SIG-M5 (cell line): ENCODE data around the gene CYP2R1.

ENCODE experiments used
- DNase-seq: peaks from one replicate; lab custom pipeline; 2025; lab: John Stamatoyannopoulos, UW

Gene CYP2R1, protein sequence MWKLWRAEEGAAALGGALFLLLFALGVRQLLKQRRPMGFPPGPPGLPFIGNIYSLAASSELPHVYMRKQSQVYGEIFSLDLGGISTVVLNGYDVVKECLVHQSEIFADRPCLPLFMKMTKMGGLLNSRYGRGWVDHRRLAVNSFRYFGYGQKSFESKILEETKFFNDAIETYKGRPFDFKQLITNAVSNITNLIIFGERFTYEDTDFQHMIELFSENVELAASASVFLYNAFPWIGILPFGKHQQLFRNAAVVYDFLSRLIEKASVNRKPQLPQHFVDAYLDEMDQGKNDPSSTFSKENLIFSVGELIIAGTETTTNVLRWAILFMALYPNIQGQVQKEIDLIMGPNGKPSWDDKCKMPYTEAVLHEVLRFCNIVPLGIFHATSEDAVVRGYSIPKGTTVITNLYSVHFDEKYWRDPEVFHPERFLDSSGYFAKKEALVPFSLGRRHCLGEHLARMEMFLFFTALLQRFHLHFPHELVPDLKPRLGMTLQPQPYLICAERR

DNA sequence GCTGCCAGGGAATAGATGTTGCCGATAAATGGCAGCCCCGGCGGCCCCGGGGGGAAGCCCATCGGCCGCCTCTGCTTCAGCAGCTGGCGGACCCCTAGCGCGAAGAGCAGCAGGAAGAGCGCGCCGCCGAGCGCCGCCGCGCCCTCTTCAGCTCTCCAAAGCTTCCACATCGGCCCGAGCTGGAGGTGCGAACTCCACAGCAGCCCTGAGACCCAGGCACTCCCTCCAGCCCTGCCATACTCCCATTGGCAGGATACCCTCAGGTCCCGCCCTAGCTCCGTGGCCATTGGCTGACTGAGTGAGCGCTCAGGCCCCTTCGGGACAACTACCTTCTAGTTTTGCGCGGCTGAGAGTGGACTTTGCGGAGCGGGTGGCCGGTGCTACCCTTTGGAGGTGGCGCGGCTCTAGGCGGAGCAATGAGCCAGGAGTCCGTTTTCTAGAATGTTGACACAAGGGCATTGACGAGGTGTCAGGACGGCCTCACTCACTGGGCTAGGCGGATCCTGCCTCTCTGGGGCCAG lies at the start of gene CYP2R1:
Gene CYP2R1, minus strand, starts transcription at position 196 of the 521 bp plus-strand sequence. Its CDS starts 26 bp downstream, at position 170.
- peak; percentile 71 for DNase-seq

DNA sequence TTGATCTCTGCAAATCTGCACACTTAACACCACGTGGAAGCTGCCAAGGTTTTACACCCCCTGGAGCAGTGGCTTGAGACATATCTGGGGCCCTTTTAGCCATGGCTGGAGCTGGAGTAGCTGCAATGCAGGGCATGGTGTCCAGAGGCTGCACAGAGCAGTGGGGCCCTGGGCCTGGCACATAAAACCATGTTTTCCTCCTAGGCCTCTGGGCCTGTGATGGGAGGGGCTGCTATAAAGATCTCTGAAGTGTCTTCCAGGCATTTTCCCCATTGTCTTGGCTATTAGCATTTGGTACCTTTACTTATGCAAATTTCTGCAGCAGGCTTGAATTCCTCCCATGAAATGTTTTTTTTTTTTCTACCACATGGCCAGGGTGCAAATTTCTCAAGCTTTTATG lies 46.9 kb upstream of the CYP2R1 start:
- no peak for DNase-seq

DNA sequence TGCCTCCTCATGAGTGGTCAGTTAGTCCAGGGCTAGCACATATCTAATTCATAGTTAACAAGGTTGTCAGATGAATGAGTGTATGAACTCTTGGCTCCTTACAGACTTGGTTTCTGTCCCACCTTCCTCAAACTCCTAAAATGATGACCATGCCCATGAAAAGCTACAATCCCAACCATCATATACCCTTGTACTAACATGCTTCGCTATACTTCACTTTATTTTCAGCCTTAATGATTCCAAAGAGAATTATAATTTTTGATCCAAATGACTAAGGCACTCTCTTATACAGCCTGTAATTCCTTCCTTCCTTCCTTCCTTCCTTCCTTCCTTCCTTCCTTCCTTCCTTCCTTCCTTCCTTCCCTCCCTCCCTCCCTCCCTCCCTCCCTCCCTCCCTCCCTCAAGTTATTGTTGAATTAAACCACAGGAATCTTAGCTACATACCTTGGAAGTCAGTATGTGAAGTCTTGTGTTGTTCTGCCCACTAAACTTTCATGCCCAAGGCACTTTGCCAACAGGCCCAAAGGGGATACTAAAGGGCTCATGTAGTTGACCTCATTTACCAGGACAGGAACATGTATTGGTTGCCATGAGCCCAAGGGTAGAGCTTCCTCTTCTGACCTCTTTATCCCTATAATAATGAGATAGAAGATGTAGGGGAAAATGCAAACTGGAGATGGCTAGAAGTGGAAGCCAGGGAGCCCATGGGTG lies 42.8 kb upstream of the CYP2R1 start:
- no peak for DNase-seq

DNA sequence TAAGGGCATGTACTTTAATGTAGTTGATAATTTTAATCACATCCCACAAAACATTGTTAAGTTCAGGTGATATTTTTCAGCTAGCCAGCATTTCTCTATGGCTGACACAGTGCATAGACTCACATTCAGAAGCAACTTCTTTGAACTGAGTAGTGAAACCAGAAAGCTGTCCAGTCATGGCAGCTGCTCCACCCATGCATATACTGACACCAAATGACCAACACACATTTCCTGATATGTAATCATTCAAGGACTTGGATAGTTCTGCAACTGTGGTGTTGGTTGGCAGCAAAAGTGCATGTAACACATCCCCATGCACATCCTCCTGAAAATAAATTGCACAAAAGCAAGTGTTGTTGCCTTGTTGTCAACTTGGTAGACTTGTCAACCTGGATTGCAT lies 40.4 kb upstream of the CYP2R1 start:
- no peak for DNase-seq

DNA sequence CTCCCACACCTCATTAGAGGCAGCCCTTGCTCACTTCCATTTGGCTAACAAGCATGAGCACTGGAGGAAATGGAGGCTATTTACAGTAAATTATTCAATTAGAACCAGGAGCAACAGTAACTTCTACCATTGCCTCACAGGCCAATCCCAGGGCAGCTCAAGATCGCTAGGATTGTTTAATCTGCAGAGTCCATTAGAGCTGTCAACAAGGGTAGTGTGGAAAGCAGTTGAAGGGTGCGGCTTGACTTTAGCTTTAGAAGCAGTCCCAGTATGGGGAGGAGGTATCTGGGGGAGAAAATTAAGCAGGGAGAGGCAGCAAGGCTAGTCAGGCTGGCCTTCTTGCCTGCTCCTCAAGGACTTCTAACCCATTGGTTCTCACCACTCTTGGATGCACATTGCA lies 38.3 kb upstream of the CYP2R1 start:
- DNase-seq = no peak

DNA sequence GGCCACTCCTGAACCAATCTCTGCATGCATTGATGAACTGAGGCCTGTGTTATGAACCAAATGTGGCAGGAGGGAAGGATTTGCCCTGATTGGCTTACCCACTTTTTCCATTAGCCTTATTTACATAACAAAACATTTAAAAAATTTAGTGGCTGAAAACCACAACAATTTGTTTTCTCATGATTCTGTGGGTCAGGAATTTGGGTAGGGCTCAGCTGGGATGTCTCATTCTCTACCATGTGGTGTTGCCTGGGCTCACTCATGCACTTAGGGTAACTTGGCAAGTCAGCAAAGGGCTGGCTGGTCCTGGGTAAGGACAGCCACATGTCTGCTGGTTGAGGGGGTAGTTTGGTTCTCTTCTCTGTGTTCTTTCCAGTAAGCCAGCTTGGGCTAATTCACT lies 35.1 kb upstream of the CYP2R1 start:
- DNase-seq = no peak

DNA sequence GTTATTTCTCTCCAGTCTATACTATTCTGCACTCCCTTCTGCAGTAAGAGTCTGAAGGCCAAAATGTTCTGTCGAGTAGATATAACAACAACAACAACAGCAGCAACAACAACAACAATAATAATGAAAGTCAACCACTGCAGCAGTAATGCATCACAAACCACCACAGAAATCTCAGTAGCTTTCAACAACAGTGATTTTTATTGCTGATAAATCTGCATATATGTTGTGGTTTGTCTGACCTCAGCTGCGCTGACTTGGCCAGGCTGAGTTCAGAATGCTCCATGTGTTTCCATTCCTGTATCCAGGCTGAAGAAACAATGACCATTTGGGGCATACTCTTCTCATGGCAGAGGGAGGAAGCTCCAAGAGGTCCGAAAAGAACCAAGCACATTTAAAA lies 32.3 kb upstream of the CYP2R1 start:
- no peak for DNase-seq

DNA sequence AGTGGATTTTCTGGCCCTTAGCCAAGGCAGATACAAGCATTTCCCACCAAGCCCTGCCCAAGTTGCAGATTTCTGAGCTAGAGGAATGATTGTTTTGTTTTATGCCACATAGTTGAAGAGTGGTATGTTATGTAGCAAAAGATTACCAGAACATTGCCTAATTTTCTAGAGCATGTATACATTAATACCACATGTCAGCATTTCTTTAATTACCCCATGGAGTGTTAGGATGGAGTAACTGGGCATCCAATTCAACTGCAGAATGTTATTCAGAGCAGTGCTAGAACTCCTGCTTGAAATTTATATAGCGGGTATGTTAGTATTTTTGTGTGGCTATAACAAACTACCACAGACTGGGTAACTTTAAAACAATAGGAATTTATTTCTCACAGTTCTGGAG lies 24.4 kb upstream of the CYP2R1 start:
- no peak for DNase-seq

DNA sequence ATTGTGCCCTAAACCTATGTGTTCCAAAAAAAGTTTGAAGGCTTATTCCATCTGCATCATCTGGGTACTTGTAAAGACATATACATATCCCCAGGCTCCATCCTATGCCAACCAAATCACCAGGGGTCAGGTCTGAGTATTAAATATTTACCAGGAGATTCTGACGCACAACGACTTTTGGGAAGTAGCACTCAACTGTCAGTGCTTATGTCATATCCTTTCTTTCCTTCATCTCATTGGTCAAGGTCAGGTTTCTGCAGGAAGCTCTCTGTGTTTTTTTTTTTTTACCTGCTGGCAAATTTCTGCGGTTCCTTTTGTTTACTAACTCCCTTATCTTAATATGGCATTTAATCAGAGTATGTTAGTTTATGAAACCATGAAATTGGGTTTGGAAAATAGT lies 22.5 kb upstream of the CYP2R1 start:
- no peak for DNase-seq

DNA sequence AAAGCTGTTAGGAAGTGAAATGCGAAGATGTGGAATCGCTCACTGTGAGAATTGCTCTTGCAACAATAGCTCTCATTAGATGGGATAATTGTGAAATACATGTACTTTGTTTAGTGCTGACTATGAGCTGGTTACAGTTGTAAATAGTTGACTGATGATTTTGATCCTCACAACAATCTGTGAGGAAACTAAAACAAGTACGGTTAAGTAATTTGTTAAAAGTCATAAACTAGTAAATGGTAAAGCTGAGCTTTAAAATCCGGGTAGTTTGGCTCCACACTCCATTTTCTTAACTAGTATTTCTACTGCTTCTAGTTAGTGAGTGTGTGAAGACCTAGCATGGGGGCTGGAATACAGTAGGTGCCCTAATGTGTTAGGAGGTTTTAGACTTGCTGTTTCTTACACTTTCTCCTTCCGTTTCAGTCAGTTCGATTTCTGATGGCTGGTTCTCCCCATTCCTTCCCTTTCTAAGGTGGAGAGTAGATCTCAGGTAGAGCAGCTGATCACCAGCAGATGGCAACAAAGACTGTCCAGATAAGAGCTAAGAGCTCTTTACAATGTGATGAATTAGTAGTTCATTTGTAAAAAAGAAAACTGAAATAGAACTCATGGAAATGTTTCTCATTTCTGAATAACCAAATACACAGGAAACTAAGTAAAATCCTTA lies 16.3 kb upstream of the CYP2R1 start:
- no peak for DNase-seq

DNA sequence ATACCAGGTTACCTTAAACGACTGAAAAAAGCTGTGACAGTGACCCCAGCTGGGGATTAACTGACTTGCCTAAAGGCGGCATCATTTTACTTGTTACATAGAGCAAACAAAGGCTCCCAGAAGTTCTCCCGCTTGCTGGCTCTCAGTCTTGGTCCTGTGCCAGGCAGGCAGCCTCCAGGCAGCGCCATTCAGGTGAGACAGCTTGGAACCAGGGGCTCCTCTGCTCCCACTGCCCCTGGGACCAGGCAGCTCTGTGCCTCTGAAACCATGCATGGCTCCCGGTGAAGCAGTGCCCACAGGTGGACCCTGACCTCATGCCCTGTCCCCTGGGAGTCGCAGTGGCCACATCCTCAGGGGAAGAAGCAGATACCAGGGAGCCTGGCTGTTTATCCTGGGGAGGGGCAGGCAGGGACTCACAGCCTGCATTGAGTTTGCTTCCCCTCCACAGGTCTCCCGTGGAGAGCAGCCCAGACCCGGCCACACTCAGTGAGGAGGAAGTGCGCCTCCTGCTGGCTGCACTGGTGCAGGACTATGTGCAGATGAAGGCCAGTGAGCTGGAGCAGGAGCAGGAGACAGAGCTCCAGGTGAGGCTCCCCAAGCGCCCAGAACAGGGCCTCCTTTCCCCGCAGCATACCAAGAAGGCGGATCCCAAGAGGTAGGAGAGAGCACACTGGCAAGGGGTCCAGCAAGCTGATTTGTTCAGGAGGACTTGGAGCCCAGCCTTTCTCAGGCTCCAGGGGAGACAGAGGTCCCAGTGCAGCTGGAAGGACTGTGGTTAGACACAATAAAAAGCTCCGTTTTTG lies 15.6 kb upstream of the CYP2R1 start:
- DNase-seq = no peak

DNA sequence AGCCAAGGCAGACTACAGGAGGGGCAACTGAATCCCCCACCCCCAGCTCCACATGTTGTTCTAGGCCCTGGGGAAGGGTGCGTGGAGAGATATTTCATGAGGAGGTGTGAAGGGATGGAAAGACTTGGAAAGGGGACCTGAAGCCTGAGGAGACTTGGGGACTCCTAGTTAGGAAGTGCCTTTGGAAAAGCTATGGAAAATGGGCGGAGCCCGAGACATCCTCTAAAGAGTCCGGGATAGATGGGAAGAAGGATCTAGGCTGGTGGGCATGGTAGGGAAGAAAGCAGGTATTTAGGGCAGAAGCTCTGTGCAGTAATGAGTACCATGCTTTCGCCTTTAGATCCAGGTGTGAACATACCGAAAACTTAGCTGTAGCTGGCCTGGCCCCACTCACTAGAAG lies 15.0 kb upstream of the CYP2R1 start:
- no peak for DNase-seq

DNA sequence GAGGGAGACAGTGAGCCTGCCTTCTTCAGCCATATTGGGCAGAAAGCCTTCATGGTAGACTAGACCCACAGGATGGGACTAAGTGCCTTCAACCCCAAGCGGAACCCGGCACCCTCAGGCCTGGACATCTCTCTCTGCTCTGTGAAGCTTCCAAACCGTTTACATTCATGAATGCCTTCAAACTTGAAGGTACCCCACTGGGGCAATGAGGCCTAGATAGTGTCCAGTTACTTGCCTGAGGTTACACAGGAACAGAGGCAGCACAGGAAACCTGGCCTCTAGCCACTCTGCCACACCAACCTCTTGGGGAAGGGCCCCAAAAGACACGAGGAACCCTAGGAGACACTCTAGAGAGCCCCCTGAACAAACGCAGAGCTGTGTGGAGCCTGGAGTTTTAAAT lies 14.5 kb upstream of the CYP2R1 start:
- DNase-seq = no peak

DNA sequence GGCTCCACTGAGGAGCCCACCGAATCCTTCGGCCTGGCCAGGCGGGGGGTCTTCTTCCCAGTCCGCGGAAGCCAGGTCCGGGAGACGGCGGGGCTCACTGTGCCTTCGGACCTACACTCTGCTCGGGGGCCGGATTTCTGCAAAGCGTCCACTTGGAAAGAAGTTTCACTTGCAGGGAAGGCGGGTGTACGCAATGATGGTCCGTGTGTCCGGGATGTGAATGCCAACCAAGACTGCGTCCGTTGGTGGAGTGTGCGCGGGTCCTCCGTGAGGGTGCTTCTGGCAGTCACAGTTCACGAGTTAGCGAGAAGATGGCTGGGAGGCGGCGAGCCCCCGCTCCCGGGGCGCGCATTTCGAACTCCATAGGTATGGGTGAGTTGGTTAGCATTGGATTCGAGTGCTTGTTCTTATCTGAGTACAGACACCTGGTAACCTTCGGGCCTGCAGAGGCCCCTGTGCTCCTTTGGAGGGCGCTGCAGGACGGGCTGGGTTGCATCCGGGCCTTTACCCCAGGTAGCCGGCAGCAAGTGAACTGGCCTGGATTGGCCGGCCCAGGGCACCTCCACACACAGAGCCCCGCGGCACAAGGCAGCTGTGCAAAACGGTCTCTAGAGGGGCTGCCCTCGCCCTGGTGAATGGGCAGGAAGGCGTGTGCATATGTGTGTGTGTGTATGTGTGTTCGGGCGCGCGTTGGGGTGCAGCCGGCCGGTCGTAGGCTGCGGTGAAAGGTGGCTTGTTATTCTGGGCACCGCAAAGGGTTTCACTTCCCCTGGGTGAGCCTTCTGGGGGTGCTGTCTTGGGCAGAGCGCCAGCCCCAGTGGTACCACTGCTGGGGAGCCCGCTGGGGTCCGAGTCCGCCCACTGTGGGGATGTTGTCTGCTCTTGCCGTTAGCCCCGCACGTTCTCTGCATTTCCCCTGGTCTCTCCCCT lies 13.3 kb upstream of the CYP2R1 start:
- DNase-seq = no peak

DNA sequence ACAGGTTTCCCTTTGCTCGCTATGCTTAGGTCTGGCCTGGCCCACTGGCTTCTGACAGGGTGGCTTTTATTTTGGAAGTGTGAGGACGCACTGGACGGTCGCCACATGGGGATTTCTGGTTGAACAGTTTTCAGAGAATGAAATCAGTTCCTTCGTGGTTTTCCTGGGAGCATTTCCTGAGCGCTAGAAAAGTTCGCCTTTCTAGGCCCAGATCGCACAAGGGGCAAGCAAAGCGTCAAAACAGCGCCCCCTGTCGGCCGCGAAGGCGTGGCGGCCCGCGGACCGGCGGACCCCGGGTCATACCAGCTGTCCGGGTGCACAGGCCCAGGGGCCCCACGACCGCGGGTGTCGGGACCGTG lies 12.7 kb upstream of the CYP2R1 start:
- DNase-seq = no peak

DNA sequence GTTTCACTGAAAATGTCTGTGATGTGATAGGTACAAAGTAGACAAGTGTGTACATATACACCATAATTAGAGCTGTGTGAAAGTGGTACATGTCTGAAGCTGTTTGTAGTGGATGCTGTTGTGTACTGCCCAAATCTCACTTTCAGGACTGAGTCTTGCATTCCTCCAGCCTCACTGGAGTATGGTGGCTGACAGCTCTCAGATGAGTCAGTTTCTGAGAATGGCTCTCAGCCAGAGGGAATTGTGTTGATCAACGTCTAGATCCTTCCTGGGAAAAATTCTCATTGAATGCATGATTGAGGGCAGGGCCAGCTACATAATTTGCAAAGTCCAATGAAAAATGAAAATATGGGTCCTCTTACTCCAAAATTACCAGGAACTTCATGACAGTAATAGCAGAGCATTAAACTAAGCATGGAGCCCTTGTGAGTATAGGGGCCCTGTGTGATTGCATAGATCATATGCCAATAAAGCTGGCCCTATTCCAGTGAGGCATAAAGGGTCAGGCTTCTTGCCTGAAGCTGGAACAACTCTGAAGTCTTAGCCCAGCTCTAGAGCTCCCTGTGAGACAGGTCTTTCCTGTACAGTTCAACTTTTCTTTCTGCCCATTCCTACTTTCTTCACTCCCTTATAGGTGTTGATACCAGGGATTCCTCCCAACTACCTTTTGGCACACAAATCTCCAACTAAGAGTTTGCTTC lies 10.8 kb upstream of the CYP2R1 start:
- no peak for DNase-seq

DNA sequence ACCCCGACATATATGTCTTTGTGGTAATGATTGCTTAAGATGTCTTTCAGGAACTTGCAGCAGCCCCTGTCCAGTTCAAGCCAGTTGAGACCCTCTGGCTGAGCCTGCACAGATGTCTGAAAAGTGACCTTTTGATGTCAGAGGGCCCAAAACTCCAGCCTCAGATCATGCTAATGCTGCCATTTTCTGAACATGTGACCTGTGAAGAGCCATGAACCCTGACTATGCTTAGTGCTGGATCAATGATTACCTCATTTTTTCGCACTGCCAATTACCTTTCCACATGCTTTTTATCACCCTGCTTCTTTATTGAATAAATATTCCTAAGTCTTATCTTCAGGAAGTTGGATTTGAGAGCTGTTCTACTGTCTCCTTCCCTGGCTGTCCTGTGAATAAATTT lies 6.9 kb upstream of the CYP2R1 start:
- no peak for DNase-seq

DNA sequence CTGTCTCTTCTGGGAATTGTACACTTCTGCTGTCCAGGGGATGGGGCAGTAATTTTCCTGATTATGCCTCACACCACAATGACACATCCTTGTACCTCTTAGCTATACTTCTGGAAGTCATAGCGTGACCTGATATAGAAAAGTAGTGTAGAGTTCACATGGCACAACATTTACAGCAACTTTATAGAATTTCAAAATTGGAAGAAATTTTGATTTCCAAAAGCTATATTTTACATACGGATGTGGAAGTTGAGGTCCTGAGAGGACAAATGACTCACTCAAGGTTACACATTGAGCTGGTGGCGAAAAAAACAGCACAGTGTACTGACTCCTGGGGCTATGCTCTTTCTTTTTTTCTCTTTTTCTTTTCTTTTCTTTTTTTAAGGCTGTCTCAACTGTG lies 6.3 kb upstream of the CYP2R1 start:
- no peak for DNase-seq

DNA sequence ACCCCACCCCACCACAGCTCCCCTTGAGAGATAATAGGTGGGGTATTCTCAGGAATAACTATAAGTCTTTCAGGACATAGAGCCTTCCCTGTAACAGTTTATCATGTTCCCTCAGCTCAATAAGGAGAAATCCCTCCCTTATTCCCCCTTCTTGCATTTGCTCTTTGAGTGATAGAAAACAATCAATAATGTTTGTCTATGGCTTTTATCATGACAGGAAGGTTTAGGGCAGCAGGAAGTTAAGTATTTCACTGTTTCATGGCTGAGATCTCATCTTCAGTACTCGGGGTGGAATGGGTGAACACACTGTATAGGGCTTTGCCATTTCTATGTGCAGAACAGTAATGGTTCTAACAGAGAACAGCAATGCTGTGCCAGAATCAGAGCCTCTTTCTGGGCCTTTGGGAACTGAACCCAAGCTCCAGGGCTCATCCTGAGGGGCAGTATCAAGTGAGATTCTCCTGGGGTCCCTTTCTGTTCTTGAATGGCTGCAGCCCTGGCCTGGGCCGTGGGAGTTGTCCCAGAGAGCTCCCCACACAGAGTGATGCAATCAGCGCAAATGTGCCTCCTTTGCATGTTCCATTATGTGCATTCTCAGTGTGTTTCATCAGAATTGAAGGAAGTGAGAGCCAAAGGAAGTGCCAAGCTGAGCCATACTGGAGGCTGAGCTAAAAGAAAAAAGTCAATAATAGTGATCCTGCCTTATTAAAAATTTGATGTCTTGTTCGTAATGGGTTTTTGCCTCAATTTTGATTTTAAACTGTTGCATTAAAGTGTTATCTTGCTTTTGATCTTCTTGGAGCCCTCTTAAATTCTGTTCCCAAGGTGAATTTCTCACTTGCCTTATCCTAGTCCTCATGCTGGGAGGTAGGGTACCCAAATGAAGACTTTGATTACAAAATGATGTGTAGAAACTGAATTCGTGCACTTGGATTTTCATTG lies 2.9 kb upstream of the CYP2R1 start:
- DNase-seq = peak; percentile 36
